Measurements from ENCODE around the gene RTN1. TPM values are rescaled to one million over a fixed set of nuclear protein-coding genes. Genes with fewer than 3 reads are reported as not detected.

RTN1 gene
- total RNA-seq, 1 experiment from 2014 or later: 0.05 TPM

GRCh38 chr14:59919570-59920377 is 49.2 kb upstream of the RTN1 start, which contains the start of gene LRRC9:
TSS of gene LRRC9 (plus strand) at chr14:59920144.
- Histone ChIP-seq H3K27me3 (ENCODE audit: control insufficient read depth, insufficient read depth, low read length) (peaks cover 6% of the 10 kb centered on the region; the same call in 1 of the 2 replicates), H3K9me3 (ENCODE audit: control insufficient read depth, insufficient read depth, low read depth, low read length) (no peaks in the 10 kb centered on the region), H3K27ac (ENCODE audit: low read length) (no peak within 1 kb of the TSS), H3K4me1 (ENCODE audit: control insufficient read depth, insufficient read depth, low read length) (no peaks in the 10 kb centered on the region), H3K36me3 (ENCODE audit: control insufficient read depth, insufficient read depth, low read length) (no peaks in the 10 kb centered on the region), H3K4me3 (ENCODE audit: low read depth in 2 of 2, low read length in 2 of 2) (peak within 1 kb of the TSS; percentile 8 to 35; a peak in 3 of 4 replicates)
- in situ Hi-C loops (cut with HindIII; ENCODE audit: low pct_unique_long_range_greater_than_20kb, low sequenced_read_pairs) (no loop called here), intact Hi-C loops (cut with micrococcal nuclease; ENCODE audit: unreplicated experiment) (loop anchor here (5.0 kb wide), 1 partner anchor 287 kb away; no protein-coding TSS in a partner anchor)
- BruUV-seq (replicated peaks): no TSS peak
- ATAC-seq: no peak
- TF ChIP-seq REST (IDR thresholded peaks at IDR 0.05; ENCODE audit: insufficient read depth in 1 of 2, low read depth in 2 of 2, low read length in 1 of 2) (no peak), POLR2AphosphoS5 (IDR thresholded peaks at IDR 0.05; ENCODE audit: low read depth, low read length) (no peak), SIN3A (IDR thresholded peaks at IDR 0.05; ENCODE audit: borderline replicate concordance, insufficient read depth, low read depth, low read length) (no peak), TCF7L2 (IDR thresholded peaks at IDR 0.05; ENCODE audit: low read depth, low read length) (no peak), CTCF (IDR thresholded peaks at IDR 0.05) (no peak)
- ChIA-PET CTCF (no interaction called here), POLR2A (no interaction called here)
- no peak for DNase-seq (ENCODE audit: low read depth, low spot score)

- BruUV-seq (replicated peaks): no TSS peak
- no peaks in the 10 kb centered on the region for H3K4me1 ChIP-seq (ENCODE audit: control insufficient read depth, insufficient read depth, low read length)
- DNase-seq (ENCODE audit: low read depth, low spot score) (no peak), ATAC-seq (peak; percentile 74)
- peaks cover 6% of the 10 kb centered on the region; the same call in 1 of the 2 replicates for H3K27me3 ChIP-seq (ENCODE audit: control insufficient read depth, insufficient read depth, low read length)
- intact Hi-C loops (cut with micrococcal nuclease; ENCODE audit: unreplicated experiment): loop anchor here (5.0 kb wide), 1 partner anchor 287 kb away; no protein-coding TSS in a partner anchor
- in situ Hi-C loops (cut with HindIII; ENCODE audit: low pct_unique_long_range_greater_than_20kb, low sequenced_read_pairs): no loop called here
- H3K27ac ChIP-seq (ENCODE audit: low read length): no peak overlapping the region
- TF ChIP-seq TCF7L2 (IDR thresholded peaks at IDR 0.05; ENCODE audit: low read depth, low read length): no peak
- peak; percentile 46; the same call in 1 of the 2 replicates for TF ChIP-seq CTCF (IDR thresholded peaks at IDR 0.05)
- TF ChIP-seq REST (IDR thresholded peaks at IDR 0.05; ENCODE audit: insufficient read depth in 1 of 2, low read depth in 2 of 2, low read length in 1 of 2): no peak
- TF ChIP-seq POLR2AphosphoS5 (IDR thresholded peaks at IDR 0.05; ENCODE audit: low read depth, low read length): no peak
- no peak for TF ChIP-seq SIN3A (IDR thresholded peaks at IDR 0.05; ENCODE audit: borderline replicate concordance, insufficient read depth, low read depth, low read length)
- peak overlapping the region; percentile 8 to 35; a peak in 3 of 4 replicates for H3K4me3 ChIP-seq (ENCODE audit: low read depth in 2 of 2, low read length in 2 of 2)
- POLR2A ChIA-PET: no interaction called here
- H3K36me3 ChIP-seq (ENCODE audit: control insufficient read depth, insufficient read depth, low read length): no peaks in the 10 kb centered on the region
- no peaks in the 10 kb centered on the region for H3K9me3 ChIP-seq (ENCODE audit: control insufficient read depth, insufficient read depth, low read depth, low read length)
- CTCF ChIA-PET: no interaction called here
These were observed 48.4 kb upstream of the RTN1 start for GRCh38 chr14:59918824-59919569.

Measured in Panc1 (cell line).